ENCODE measurements around the gene SLC5A2.

The SLC5A2 gene

GRCh38 chr16:31471875-31472708 is 10.8 kb upstream of the SLC5A2 start, which contains the start of gene TGFB1I1 (continued):
- 0 out of 2 replicates have a peak, but pooled peaks have one; percentile 30 for TF ChIP-seq ZFHX2 (tag by site-specific recombination; conservative IDR thresholded peaks at IDR 0.05)
- TF ChIP-seq BCL11A (tag by site-specific recombination; IDR thresholded peaks at IDR 0.05; ENCODE audit: low read depth), result no peak
- TF ChIP-seq SP7 (tag by site-specific recombination; IDR thresholded peaks at IDR 0.05), result peak; percentile 21; the same call in 1 of the 2 replicates
- peak; percentile 89 for TF ChIP-seq ZBTB20 (tag by site-specific recombination; IDR thresholded peaks at IDR 0.05)
- no peak for TF ChIP-seq ZNF530 (tag by site-specific recombination; IDR thresholded peaks at IDR 0.05; ENCODE audit: low read depth)
- no peak for TF ChIP-seq REST (tag by site-specific recombination; IDR thresholded peaks at IDR 0.05)
- no peak for TF ChIP-seq OVOL3 (tag by site-specific recombination; IDR thresholded peaks at IDR 0.05)
- TF ChIP-seq, protein P1, sequence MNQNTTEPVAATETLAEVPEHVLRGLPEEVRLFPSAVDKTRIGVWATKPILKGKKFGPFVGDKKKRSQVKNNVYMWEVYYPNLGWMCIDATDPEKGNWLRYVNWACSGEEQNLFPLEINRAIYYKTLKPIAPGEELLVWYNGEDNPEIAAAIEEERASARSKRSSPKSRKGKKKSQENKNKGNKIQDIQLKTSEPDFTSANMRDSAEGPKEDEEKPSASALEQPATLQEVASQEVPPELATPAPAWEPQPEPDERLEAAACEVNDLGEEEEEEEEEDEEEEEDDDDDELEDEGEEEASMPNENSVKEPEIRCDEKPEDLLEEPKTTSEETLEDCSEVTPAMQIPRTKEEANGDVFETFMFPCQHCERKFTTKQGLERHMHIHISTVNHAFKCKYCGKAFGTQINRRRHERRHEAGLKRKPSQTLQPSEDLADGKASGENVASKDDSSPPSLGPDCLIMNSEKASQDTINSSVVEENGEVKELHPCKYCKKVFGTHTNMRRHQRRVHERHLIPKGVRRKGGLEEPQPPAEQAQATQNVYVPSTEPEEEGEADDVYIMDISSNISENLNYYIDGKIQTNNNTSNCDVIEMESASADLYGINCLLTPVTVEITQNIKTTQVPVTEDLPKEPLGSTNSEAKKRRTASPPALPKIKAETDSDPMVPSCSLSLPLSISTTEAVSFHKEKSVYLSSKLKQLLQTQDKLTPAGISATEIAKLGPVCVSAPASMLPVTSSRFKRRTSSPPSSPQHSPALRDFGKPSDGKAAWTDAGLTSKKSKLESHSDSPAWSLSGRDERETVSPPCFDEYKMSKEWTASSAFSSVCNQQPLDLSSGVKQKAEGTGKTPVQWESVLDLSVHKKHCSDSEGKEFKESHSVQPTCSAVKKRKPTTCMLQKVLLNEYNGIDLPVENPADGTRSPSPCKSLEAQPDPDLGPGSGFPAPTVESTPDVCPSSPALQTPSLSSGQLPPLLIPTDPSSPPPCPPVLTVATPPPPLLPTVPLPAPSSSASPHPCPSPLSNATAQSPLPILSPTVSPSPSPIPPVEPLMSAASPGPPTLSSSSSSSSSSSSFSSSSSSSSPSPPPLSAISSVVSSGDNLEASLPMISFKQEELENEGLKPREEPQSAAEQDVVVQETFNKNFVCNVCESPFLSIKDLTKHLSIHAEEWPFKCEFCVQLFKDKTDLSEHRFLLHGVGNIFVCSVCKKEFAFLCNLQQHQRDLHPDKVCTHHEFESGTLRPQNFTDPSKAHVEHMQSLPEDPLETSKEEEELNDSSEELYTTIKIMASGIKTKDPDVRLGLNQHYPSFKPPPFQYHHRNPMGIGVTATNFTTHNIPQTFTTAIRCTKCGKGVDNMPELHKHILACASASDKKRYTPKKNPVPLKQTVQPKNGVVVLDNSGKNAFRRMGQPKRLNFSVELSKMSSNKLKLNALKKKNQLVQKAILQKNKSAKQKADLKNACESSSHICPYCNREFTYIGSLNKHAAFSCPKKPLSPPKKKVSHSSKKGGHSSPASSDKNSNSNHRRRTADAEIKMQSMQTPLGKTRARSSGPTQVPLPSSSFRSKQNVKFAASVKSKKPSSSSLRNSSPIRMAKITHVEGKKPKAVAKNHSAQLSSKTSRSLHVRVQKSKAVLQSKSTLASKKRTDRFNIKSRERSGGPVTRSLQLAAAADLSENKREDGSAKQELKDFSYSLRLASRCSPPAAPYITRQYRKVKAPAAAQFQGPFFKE (tag by site-specific recombination; IDR thresholded peaks at IDR 0.05; ENCODE audit: borderline replicate concordance), result no peak
- no peak for TF ChIP-seq ZNF514 (tag by site-specific recombination; IDR thresholded peaks at IDR 0.05)
- TF ChIP-seq SCRT1 (tag by site-specific recombination; IDR thresholded peaks at IDR 0.05; ENCODE audit: borderline replicate concordance), result no peak
- TF ChIP-seq ZNF670 (tag by site-specific recombination; IDR thresholded peaks at IDR 0.05; ENCODE audit: low read depth), result no peak
- TF ChIP-seq ZNF19 (tag by site-specific recombination; IDR thresholded peaks at IDR 0.05; ENCODE audit: low read depth), result no peak
- no peak for TF ChIP-seq ZFP37 (tag by site-specific recombination; IDR thresholded peaks at IDR 0.05)
- TF ChIP-seq ZNF248 (tag by site-specific recombination; IDR thresholded peaks at IDR 0.05), result no peak
- TF ChIP-seq ZNF211 (tag by site-specific recombination; IDR thresholded peaks at IDR 0.05; ENCODE audit: low read depth), result no peak
- no peak for TF ChIP-seq ZNF626 (tag by site-specific recombination; IDR thresholded peaks at IDR 0.05)
- TF ChIP-seq, protein P2, sequence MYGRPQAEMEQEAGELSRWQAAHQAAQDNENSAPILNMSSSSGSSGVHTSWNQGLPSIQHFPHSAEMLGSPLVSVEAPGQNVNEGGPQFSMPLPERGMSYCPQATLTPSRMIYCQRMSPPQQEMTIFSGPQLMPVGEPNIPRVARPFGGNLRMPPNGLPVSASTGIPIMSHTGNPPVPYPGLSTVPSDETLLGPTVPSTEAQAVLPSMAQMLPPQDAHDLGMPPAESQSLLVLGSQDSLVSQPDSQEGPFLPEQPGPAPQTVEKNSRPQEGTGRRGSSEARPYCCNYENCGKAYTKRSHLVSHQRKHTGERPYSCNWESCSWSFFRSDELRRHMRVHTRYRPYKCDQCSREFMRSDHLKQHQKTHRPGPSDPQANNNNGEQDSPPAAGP (tag by site-specific recombination; IDR thresholded peaks at IDR 0.05), result 0 out of 2 replicates have a peak, but pooled peaks have one; percentile 31
- TF ChIP-seq, protein P3, sequence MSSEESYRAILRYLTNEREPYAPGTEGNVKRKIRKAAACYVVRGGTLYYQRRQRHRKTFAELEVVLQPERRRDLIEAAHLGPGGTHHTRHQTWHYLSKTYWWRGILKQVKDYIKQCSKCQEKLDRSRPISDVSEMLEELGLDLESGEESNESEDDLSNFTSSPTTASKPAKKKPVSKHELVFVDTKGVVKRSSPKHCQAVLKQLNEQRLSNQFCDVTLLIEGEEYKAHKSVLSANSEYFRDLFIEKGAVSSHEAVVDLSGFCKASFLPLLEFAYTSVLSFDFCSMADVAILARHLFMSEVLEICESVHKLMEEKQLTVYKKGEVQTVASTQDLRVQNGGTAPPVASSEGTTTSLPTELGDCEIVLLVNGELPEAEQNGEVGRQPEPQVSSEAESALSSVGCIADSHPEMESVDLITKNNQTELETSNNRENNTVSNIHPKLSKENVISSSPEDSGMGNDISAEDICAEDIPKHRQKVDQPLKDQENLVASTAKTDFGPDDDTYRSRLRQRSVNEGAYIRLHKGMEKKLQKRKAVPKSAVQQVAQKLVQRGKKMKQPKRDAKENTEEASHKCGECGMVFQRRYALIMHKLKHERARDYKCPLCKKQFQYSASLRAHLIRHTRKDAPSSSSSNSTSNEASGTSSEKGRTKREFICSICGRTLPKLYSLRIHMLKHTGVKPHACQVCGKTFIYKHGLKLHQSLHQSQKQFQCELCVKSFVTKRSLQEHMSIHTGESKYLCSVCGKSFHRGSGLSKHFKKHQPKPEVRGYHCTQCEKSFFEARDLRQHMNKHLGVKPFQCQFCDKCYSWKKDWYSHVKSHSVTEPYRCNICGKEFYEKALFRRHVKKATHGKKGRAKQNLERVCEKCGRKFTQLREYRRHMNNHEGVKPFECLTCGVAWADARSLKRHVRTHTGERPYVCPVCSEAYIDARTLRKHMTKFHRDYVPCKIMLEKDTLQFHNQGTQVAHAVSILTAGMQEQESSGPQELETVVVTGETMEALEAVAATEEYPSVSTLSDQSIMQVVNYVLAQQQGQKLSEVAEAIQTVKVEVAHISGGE (tag by site-specific recombination; conservative IDR thresholded peaks at IDR 0.05; ENCODE audit: low read depth), result peak; percentile 31; the same call in 1 of the 2 replicates
- TF ChIP-seq ZNF549 (tag by site-specific recombination; IDR thresholded peaks at IDR 0.05), result no peak
- peak; percentile 69 for TF ChIP-seq ZNF366 (tag by site-specific recombination; conservative IDR thresholded peaks at IDR 0.05)
- TF ChIP-seq GLIS1 (tag by site-specific recombination; IDR thresholded peaks at IDR 0.05), result peak; percentile 38; the same call in 1 of the 2 replicates
- TF ChIP-seq, protein P4, sequence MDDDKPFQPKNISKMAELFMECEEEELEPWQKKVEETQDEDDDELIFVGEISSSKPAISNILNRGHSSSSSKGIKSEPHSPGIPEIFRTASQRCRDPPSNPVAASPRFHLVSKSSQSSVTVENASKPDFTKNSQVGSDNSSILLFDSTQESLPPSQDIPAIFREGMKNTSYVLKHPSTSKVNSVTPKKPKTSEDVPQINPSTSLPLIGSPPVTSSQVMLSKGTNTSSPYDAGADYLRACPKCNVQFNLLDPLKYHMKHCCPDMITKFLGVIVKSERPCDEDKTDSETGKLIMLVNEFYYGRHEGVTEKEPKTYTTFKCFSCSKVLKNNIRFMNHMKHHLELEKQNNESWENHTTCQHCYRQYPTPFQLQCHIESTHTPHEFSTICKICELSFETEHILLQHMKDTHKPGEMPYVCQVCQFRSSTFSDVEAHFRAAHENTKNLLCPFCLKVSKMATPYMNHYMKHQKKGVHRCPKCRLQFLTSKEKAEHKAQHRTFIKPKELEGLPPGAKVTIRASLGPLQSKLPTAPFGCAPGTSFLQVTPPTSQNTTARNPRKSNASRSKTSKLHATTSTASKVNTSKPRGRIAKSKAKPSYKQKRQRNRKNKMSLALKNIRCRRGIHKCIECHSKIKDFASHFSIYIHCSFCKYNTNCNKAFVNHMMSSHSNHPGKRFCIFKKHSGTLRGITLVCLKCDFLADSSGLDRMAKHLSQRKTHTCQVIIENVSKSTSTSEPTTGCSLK (tag by site-specific recombination; IDR thresholded peaks at IDR 0.05), result no peak
